ENCODE results near the gene NPAS3. TPM values are rescaled to one million over a fixed set of nuclear protein-coding genes. Genes with fewer than 3 reads are reported as not detected.

Gene NPAS3
- total RNA-seq, 1 experiment from 2014 or later = 15.6 TPM

DNA sequence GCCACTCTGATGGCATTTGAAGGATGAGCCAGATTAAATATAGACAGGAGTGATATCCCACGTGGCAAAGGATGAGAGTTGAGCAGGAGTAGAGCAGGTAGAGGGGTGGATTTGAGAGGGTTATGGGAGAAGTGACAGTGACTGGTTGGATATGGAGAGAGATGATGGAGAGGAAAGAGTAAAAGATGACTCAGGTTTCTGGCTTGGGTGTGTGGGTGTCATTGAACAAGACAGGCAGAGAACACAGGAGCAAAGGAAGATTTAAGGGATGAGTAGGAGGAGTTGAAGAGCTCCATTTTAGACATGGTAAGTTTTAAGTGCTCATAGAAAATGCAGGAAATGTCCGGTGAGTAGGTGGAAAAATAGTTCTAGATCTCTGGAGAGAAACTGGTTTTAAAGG lies 875.3 kb downstream of the NPAS3 start:
- intact Hi-C loops (cut with micrococcal nuclease; ENCODE audit: unreplicated experiment) = no loop called here
- DNase-seq (ENCODE audit: low spot score) = no peak
- CTCF ChIA-PET = no interaction called here
- POLR2A ChIA-PET (ENCODE audit: low non-redundant PET) = no interaction called here
- H3K4me1 ChIP-seq (ENCODE audit: insufficient read depth, low read length, poor library complexity, severe bottlenecking) = peaks cover 18% of the 10 kb centered on the region
- H3K27me3 ChIP-seq (replicated peaks; ENCODE audit: insufficient read depth, low read depth, low read length, poor library complexity) = no peaks in the 10 kb centered on the region
- no peaks in the 10 kb centered on the region for H3K36me3 ChIP-seq (ENCODE audit: insufficient read depth, low read length, poor library complexity, severe bottlenecking)
- BruUV-seq (replicated peaks) = no TSS peak
- H3K27ac ChIP-seq (ENCODE audit: low read depth, low read length, poor library complexity, severe bottlenecking) = no peak overlapping the region
- H3K9me3 ChIP-seq (ENCODE audit: low read depth, low read length, poor library complexity, severe bottlenecking) = no peaks in the 10 kb centered on the region
- TF ChIP-seq, protein P1, sequence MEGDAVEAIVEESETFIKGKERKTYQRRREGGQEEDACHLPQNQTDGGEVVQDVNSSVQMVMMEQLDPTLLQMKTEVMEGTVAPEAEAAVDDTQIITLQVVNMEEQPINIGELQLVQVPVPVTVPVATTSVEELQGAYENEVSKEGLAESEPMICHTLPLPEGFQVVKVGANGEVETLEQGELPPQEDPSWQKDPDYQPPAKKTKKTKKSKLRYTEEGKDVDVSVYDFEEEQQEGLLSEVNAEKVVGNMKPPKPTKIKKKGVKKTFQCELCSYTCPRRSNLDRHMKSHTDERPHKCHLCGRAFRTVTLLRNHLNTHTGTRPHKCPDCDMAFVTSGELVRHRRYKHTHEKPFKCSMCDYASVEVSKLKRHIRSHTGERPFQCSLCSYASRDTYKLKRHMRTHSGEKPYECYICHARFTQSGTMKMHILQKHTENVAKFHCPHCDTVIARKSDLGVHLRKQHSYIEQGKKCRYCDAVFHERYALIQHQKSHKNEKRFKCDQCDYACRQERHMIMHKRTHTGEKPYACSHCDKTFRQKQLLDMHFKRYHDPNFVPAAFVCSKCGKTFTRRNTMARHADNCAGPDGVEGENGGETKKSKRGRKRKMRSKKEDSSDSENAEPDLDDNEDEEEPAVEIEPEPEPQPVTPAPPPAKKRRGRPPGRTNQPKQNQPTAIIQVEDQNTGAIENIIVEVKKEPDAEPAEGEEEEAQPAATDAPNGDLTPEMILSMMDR (conservative IDR thresholded peaks at IDR 0.05; ENCODE audit: low read depth, low read length) = no peak
- TF ChIP-seq EZH2 (IDR thresholded peaks at IDR 0.05; ENCODE audit: borderline replicate concordance, low read depth, low read length, poor library complexity, severe bottlenecking) = no peak
- no peak overlapping the region for H3K4me3 ChIP-seq (ENCODE audit: low read depth, low read length, poor library complexity, severe bottlenecking)

DNA sequence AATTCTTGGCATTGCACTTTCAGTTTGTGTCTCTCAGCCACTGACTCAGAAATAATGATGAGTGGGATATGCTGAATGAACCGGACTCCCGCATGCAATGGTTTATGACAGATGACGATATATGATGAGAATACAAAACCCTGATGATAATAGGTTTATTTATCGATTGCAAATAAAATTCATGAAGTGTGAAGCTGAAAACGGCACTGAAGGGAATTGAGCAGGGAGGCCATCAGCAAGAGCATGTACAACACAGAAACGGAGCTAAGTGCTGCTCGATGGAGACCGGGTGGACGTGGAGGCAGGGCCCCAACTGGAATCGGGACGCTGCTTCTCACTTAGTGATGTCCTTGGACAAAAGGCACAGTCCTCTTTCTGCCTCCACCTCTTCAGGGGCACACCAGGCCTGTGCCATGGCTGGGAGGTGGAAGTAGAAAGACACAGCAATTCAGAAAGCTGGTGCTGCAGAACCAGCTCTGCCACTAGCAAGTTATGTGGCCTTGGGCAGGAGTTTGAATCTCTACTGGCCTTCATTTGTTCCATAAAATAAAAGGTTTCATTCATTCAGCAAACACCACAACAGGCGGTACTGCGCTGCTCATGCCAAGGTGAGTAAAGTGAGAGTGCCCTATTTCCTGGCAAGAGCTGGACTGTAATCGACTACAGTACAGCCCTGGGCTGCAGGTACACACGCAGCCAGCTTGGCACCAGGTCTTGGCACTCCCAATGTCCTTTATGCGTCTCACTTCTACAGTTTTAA lies 895.2 kb downstream of the NPAS3 start:
- no peaks in the 10 kb centered on the region for H3K4me1 ChIP-seq (ENCODE audit: insufficient read depth, low read length, poor library complexity, severe bottlenecking)
- H3K9me3 ChIP-seq (ENCODE audit: low read depth, low read length, poor library complexity, severe bottlenecking) = no peaks in the 10 kb centered on the region
- BruUV-seq (replicated peaks) = no TSS peak
- CTCF ChIA-PET = interaction anchor here (0.6 kb wide), 1 partner anchor 322 kb away, joined by 3 read pairs; no protein-coding TSS in a partner anchor
- no peak for TF ChIP-seq EZH2 (IDR thresholded peaks at IDR 0.05; ENCODE audit: borderline replicate concordance, low read depth, low read length, poor library complexity, severe bottlenecking)
- POLR2A ChIA-PET (ENCODE audit: low non-redundant PET) = no interaction called here
- intact Hi-C loops (cut with micrococcal nuclease; ENCODE audit: unreplicated experiment) = no loop called here
- H3K4me3 ChIP-seq (ENCODE audit: low read depth, low read length, poor library complexity, severe bottlenecking) = no peak overlapping the region
- no peak overlapping the region for H3K27ac ChIP-seq (ENCODE audit: low read depth, low read length, poor library complexity, severe bottlenecking)
- no peak for DNase-seq (ENCODE audit: low spot score)
- no peaks in the 10 kb centered on the region for H3K36me3 ChIP-seq (ENCODE audit: insufficient read depth, low read length, poor library complexity, severe bottlenecking)
- no peaks in the 10 kb centered on the region for H3K27me3 ChIP-seq (replicated peaks; ENCODE audit: insufficient read depth, low read depth, low read length, poor library complexity)

DNA sequence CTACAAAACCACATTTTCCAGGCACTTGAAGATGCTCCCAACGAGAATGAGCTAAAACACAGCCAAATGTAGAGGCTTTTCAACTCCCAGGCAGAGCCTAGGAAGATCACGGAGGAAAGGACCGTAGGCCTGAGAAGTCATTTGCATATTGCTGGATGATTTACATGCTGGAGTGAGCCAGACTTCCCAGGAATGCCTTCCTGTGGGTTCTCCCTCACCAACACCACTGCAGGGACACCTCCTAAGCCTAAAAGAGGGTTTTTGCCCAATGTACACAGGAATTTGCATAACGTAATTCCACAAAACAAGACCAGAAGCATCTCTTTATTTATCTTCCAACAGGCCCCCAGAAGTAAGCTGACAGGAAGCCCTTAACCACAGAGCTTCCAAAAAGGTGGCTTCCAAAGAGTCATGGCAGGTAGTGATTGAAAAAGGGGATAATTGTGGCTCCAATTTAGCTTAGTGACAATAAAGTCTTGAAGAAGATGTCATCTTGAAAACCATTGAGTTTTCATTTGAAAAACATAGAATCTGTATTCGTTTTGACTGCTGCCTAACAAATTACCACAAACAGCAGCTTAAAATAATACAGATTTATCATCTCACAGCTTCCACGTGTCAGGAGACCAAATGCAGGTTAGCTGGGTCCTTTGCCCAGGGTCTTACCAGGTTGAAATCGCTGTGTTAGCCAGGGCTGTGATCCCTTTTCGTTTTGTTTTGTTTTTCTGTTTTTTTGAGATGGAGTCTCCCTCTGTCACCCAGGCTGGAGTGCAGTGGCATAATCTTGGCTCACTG lies 896.0 kb downstream of the NPAS3 start:
- BruUV-seq (replicated peaks) = no TSS peak
- H3K27ac ChIP-seq (ENCODE audit: low read depth, low read length, poor library complexity, severe bottlenecking) = no peak overlapping the region
- no peak overlapping the region for H3K4me3 ChIP-seq (ENCODE audit: low read depth, low read length, poor library complexity, severe bottlenecking)
- DNase-seq (ENCODE audit: low spot score) = no peak
- no peaks in the 10 kb centered on the region for H3K36me3 ChIP-seq (ENCODE audit: insufficient read depth, low read length, poor library complexity, severe bottlenecking)
- TF ChIP-seq, protein P1 (conservative IDR thresholded peaks at IDR 0.05; ENCODE audit: low read depth, low read length) = no peak
- no peak for TF ChIP-seq EZH2 (IDR thresholded peaks at IDR 0.05; ENCODE audit: borderline replicate concordance, low read depth, low read length, poor library complexity, severe bottlenecking)
- CTCF ChIA-PET = interaction anchor here (0.6 kb wide), 1 partner anchor 323 kb away, joined by 3 read pairs; no protein-coding TSS in a partner anchor
- POLR2A ChIA-PET (ENCODE audit: low non-redundant PET) = no interaction called here
- no peaks in the 10 kb centered on the region for H3K27me3 ChIP-seq (replicated peaks; ENCODE audit: insufficient read depth, low read depth, low read length, poor library complexity)
- no peaks in the 10 kb centered on the region for H3K9me3 ChIP-seq (ENCODE audit: low read depth, low read length, poor library complexity, severe bottlenecking)
- intact Hi-C loops (cut with micrococcal nuclease; ENCODE audit: unreplicated experiment) = no loop called here
- no peaks in the 10 kb centered on the region for H3K4me1 ChIP-seq (ENCODE audit: insufficient read depth, low read length, poor library complexity, severe bottlenecking)
